GM12878 (cell line): Measurements from ENCODE around the gene ZNF662. TPM values are rescaled to one million over a fixed set of nuclear protein-coding genes. Genes with fewer than 3 reads are reported as not detected.

Source experiments
- ATAC-seq: fragments of 200-7000 bp; cut with Tn5 transposase; 3 replicates; pipeline ENCODE4 v1.9.1; 2020; ENCODE audit warnings: mild to moderate bottlenecking, moderate library complexity
- BruUV-seq: library from RNA; stranded (reverse); fragments of 400-500 nt; replicated peaks from 2 replicates; lab custom pipeline; 2021; lab: Mats Ljungman, UMichigan
- CTCF ChIA-PET: fragments of 300-600 bp; sonication (Branson Sonifier 250); formaldehyde crosslinking; extraction: SDS; loops from one replicate; lab custom pipeline; 2021; ENCODE audit warnings: inconsistent platforms; lab: Yijun Ruan, JAX
- POLR2A ChIA-PET: fragments of 350-600 bp; formaldehyde crosslinking; extraction: SDS; loops from one replicate; lab custom pipeline; 2021; ENCODE audit warnings: inconsistent platforms; lab: Charles Lee
- RAD21 ChIA-PET: fragments of 300-600 bp; sonication (Branson Sonifier 250); formaldehyde crosslinking; loops from one replicate; lab custom pipeline; 2023; ENCODE audit warnings: antibody characterized with exemption; ENCODE audit not compliant: unreplicated experiment; lab: Charles Lee
- SMC1A ChIA-PET: fragments of 300-600 bp; sonication (Branson Sonifier 250); formaldehyde crosslinking; loops from one replicate; lab custom pipeline; 2023; ENCODE audit not compliant: unreplicated experiment, uncharacterized antibody; lab: Charles Lee
- DNase-seq: peaks from one replicate; pipeline ENCODE4 v3.0.0-alpha.2; 2011; ENCODE audit warnings: low read depth, low spot score
- FAIRE-seq: peaks from 3 replicates; lab custom pipeline; 2011; peaks lifted over from hg19 to GRCh38; lab: Jason Lieb, UNC
- H2AFZ ChIP-seq: 2 replicates; pipeline ENCODE4 v1.6.0; 2011; ENCODE audit warnings: low read depth, low read length, control low read depth; ENCODE audit not compliant: control insufficient read depth
- H3K27ac ChIP-seq: 2 replicates; pipeline ENCODE4 v1.5.1; 2011; ENCODE audit warnings: control low read depth; ENCODE audit not compliant: control insufficient read depth, insufficient read depth
- H3K27me3 ChIP-seq, 2 experiments: replicated peaks in 1 of 2; 2 replicates each; pipeline versions ENCODE4 v1.6.0 to v1.6.1; 2011; ENCODE audit warnings: low read length in 1 of 2; ENCODE audit not compliant: control insufficient read depth in 2 of 2, insufficient read depth in 2 of 2
- H3K36me3 ChIP-seq, 2 experiments: 2 replicates each; pipeline ENCODE4 v1.5.1; 2011; ENCODE audit warnings: low read length in 1 of 2; ENCODE audit not compliant: control insufficient read depth in 2 of 2, insufficient read depth in 2 of 2
- H3K4me1 ChIP-seq: 2 replicates; pipeline ENCODE4 v1.6.1; 2011; ENCODE audit warnings: mild to moderate bottlenecking, low read length, moderate library complexity, mixed read lengths; ENCODE audit not compliant: control insufficient read depth, insufficient read depth
- H3K4me2 ChIP-seq: 2 replicates; pipeline ENCODE4 v1.6.0; 2011; ENCODE audit warnings: control low read depth; ENCODE audit not compliant: control insufficient read depth, insufficient read depth
- H3K4me3 ChIP-seq: fragments of 200-600 bp; sonication (generic); 2 replicates; pipeline ENCODE4 v1.5.1; 2016
- H3K79me2 ChIP-seq: 2 replicates; pipeline ENCODE4 v1.6.0; 2011; ENCODE audit warnings: low read length; ENCODE audit not compliant: control insufficient read depth, insufficient read depth
- H3K9ac ChIP-seq: 2 replicates; pipeline ENCODE4 v1.8.0; 2011; ENCODE audit warnings: low read length, control low read depth, mixed read lengths; ENCODE audit not compliant: control insufficient read depth, insufficient read depth
- H3K9me3 ChIP-seq: replicated peaks from 3 replicates; pipeline ENCODE4 v1.5.1; 2011; ENCODE audit warnings: mild to moderate bottlenecking, low read length; ENCODE audit not compliant: control insufficient read depth, insufficient read depth
- H4K20me1 ChIP-seq: 2 replicates; pipeline ENCODE4 v1.6.0; 2011; ENCODE audit not compliant: control insufficient read depth, insufficient read depth
- E2F4 ChIP-seq: IDR thresholded peaks from 2 replicates; pipeline ENCODE4 v1.6.1; 2012; ENCODE audit warnings: low read depth, low read length, improper control_type of control experiment
- E4F1 ChIP-seq: fragments of 450-650 bp; IDR thresholded peaks from 2 replicates; pipeline ENCODE4 v1.6.1; 2018; ENCODE audit warnings: borderline replicate concordance, mild to moderate bottlenecking; ENCODE audit not compliant: partially characterized antibody
- ESRRA ChIP-seq: IDR thresholded peaks from 2 replicates; pipeline ENCODE4 v1.6.1; 2012; ENCODE audit warnings: mild to moderate bottlenecking, low read length, improper control_type of control experiment
- IRF4 ChIP-seq: IDR thresholded peaks from 2 replicates; pipeline ENCODE4 v1.6.1; 2011; ENCODE audit warnings: low read depth, low read length
- KAT2A ChIP-seq: conservative IDR thresholded peaks from 2 replicates; pipeline ENCODE4 v1.6.1; 2011; ENCODE audit warnings: low read depth, low read length; ENCODE audit not compliant: control insufficient read depth
- KLF5 ChIP-seq: fragments of 450-650 bp; IDR thresholded peaks from 2 replicates; pipeline ENCODE4 v1.6.1; 2014; ENCODE audit warnings: mild to moderate bottlenecking; ENCODE audit not compliant: partially characterized antibody
- NFIC ChIP-seq: IDR thresholded peaks from 2 replicates; pipeline ENCODE4 v1.6.1; 2012; ENCODE audit warnings: low read depth, mild to moderate bottlenecking, inconsistent platforms, low read length, moderate library complexity
- PBX3 ChIP-seq: IDR thresholded peaks from 2 replicates; pipeline ENCODE4 v1.6.1; 2011; ENCODE audit warnings: mild to moderate bottlenecking, low read depth, low read length, moderate library complexity; ENCODE audit not compliant: insufficient replicate concordance
- PKNOX1 ChIP-seq: fragments of 450-650 bp; IDR thresholded peaks from 2 replicates; pipeline ENCODE4 v1.6.1; 2016; ENCODE audit warnings: mild to moderate bottlenecking
- RAD21 ChIP-seq: IDR thresholded peaks from 2 replicates; pipeline ENCODE4 v1.6.1; 2011; ENCODE audit warnings: mild to moderate bottlenecking, low read depth, low read length, moderate library complexity; ENCODE audit not compliant: insufficient read depth
- ZNF24 ChIP-seq: fragments of 450-650 bp; IDR thresholded peaks from 2 replicates; pipeline ENCODE4 v1.6.1; 2017; ENCODE audit warnings: antibody characterized with exemption, mild to moderate bottlenecking
- WGBS: methylation state at CpG from one replicate; pipeline ENCODE4 v1.1.6; 2016; ENCODE audit warnings: low lambda C conversion rate; ENCODE audit not compliant: insufficient replicate concordance, insufficient coverage; ENCODE audit errors: missing lambda C conversion rate; 5-methylcytosine and 5-hydroxymethylcytosine counted together
- in situ Hi-C: fragments of 300-500 bp; cut with MboI; formaldehyde crosslinking; loops from 9 replicates; pipeline ENCODE4 v1.14.3; 2018; ENCODE audit warnings: mixed read lengths
- intact Hi-C: fragments of 100-400 bp; cut with micrococcal nuclease; formaldehyde crosslinking; loops from one replicate; pipeline ENCODE4 v1.14.2; 2022; ENCODE audit not compliant: unreplicated experiment
- polyA plus RNA-seq, 11 experiments: library from polyadenylated mRNA; depleted of rRNA in 4 of 11; unstranded in 6 of 11; stranded (reverse) in 5 of 11; fragments of >200 nt; fragmentation: Nextera tagmentation in 4 of 11; fragmentation: Illumina TruSeq in 1 of 11; extraction: Ambion mirVana in 4 of 11; extraction: Trizol in 1 of 11; gene quantifications; 1 replicate in 1 of 11; 2 replicates in 10 of 11; pipeline versions ENCODE4 v1.2.1 to v1.2.3, GENCODE V29; 2011 to 2016; ENCODE audit warnings: inconsistent platforms in 2 of 11, missing spikeins in 2 of 11, low read depth in 1 of 11
- total RNA-seq, 4 experiments: library from RNA; depleted of rRNA in 3 of 4; stranded (reverse); fragments of >200 nt in 3 of 4; fragmentation: Illumina TruSeq in 1 of 4; extraction: Trizol in 1 of 4; gene quantifications; 2 replicates each; pipeline versions ENCODE4 v1.2.1 to v1.2.3, GENCODE V29; 2013 to 2021

ZNF662 gene
- total and polyA plus RNA-seq, 10 of the 15 experiments (the other 5 are each of a cell fraction or from before 2014, with no cell fraction given), result not detected

- no peak for TF ChIP-seq NFIC
- no peak for TF ChIP-seq PBX3
- no peak for TF ChIP-seq KAT2A
- no peak for TF ChIP-seq PKNOX1
Measured at GRCh38 chr3:42880183-42880582, 25.8 kb upstream of the ZNF662 start (continued).

GRCh38 chr3:42880601-42881451, 25.1 kb upstream of the ZNF662 start:
- Histone ChIP-seq H3K4me2 (peak overlapping the region; percentile 58), H3K9me3 (no peaks in the 10 kb centered on the region; the same call in 1 of the 3 replicates), H4K20me1 (no peaks in the 10 kb centered on the region), H3K79me2 (no peaks in the 10 kb centered on the region), H3K4me1 (peaks cover 4% of the 10 kb centered on the region; the same call in 1 of the 2 replicates), H3K4me3 (peak overlapping the region; percentile 64), H3K36me3 (no peaks in the 10 kb centered on the region), H3K27me3 (no peaks in the 10 kb centered on the region), H3K9ac (peak overlapping the region; percentile 49), H3K27ac (no peak overlapping the region), H2AFZ (peak overlapping the region; percentile 76)
- RAD21 ChIA-PET, result interaction anchor here (0.7 to 1.5 kb wide), 6 partner anchors 33 to 390 kb away, joined by 3 to 11 read pairs (median 4); no protein-coding TSS in a partner anchor
- no TSS peak for BruUV-seq
- FAIRE-seq (peak; percentile 80), ATAC-seq (peak; percentile 100), DNase-seq (peak; percentile 42)
- SMC1A ChIA-PET, result interaction anchor here (0.7 to 1.5 kb wide), 7 partner anchors 11 to 298 kb away, joined by 3 to 7 read pairs (median 4); no protein-coding TSS in a partner anchor
- intact Hi-C loops, result loop anchor here (1.0 to 2.0 kb wide), 3 partner anchors 42 to 100 kb away; no protein-coding TSS in a partner anchor
- WGBS, result 8% methylated on average over 45 of the region's 61 CpGs
- POLR2A ChIA-PET, result no interaction called here
- CTCF ChIA-PET, result interaction anchor here (0.6 to 3.6 kb wide), 22 partner anchors 8 to 333 kb away, joined by 3 to 35 read pairs (median 4); no protein-coding TSS in a partner anchor
- in situ Hi-C loops, result no loop called here
- TF ChIP-seq RAD21 (peak; percentile 80), ZNF24 (no peak), ESRRA (no peak), E4F1 (no peak), E2F4 (no peak), KLF5 (no peak), PKNOX1 (peak; percentile 43; the same call in 1 of the 2 replicates), IRF4 (no peak)
